ENCODE measurements around the gene CCDC178. TPM values are rescaled to one million over a fixed set of nuclear protein-coding genes. Genes with fewer than 3 reads are reported as not detected.

The CCDC178 gene
- total RNA-seq, 4 donors from 2014 or later: 0.78 to 8.7 (median 2.2) TPM

DNA sequence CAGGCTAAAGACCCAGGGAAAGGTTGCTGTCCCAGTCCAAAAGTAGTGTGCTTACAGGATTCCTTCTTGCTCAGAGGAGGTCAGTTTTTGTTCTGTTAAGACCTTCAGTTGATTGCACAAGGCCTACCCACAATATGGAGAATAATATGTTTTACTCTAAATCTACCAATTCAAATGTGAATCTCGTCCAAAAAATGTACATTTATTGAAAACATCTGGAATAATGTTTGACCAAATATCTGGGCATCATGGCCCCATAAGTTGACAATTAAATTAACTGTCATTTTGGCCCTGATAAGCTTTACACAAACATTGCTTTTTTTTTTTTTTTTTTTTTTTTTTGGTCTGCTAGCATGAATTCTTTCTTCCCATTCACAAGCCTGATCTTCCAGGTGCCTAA, 109.8 kb downstream of the CCDC178 start:
- H3K4me1 ChIP-seq: no peaks in the 10 kb centered on the region
- TF ChIP-seq, protein P1, sequence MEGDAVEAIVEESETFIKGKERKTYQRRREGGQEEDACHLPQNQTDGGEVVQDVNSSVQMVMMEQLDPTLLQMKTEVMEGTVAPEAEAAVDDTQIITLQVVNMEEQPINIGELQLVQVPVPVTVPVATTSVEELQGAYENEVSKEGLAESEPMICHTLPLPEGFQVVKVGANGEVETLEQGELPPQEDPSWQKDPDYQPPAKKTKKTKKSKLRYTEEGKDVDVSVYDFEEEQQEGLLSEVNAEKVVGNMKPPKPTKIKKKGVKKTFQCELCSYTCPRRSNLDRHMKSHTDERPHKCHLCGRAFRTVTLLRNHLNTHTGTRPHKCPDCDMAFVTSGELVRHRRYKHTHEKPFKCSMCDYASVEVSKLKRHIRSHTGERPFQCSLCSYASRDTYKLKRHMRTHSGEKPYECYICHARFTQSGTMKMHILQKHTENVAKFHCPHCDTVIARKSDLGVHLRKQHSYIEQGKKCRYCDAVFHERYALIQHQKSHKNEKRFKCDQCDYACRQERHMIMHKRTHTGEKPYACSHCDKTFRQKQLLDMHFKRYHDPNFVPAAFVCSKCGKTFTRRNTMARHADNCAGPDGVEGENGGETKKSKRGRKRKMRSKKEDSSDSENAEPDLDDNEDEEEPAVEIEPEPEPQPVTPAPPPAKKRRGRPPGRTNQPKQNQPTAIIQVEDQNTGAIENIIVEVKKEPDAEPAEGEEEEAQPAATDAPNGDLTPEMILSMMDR (IDR thresholded peaks at IDR 0.05): no peak
- no peak for TF ChIP-seq EP300 (IDR thresholded peaks at IDR 0.05)
- no peak for TF ChIP-seq POLR2A (IDR thresholded peaks at IDR 0.05)
- no peak overlapping the region for H3K4me3 ChIP-seq
- H3K27ac ChIP-seq: no peak overlapping the region
- no peak for DNase-seq (ENCODE audit: low spot score in 2 of 2)
- no peaks in the 10 kb centered on the region for H3K36me3 ChIP-seq
- WGBS, 2 donors: 64 to 69% methylated on average over 1 of the region's 1 CpG
- no peaks in the 10 kb centered on the region for H3K9me3 ChIP-seq
- H3K27me3 ChIP-seq: no peaks in the 10 kb centered on the region

DNA sequence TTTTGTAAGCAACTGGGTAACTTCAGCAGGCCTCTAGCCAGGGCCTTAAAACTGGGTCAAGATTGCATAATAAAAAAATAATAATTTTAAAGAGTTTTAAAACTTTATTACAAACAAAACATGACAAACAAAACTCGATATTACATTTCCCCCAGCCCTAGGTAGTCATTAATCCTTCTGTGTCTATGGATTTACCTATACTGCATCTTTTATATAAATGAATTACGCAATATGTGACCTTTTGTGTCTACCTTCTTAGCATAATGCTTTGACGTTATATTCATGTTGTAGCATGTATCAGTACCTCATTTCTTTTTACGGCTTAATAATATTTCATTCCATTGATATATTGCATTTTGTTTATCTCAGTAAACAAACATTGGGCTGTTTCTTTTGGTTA, 113.5 kb downstream of the CCDC178 start:
- WGBS, 2 donors: 82 to 89% methylated on average over 4 of the region's 4 CpGs
- no peaks in the 10 kb centered on the region for H3K4me1 ChIP-seq
- DNase-seq (ENCODE audit: low spot score in 2 of 2): no peak
- TF ChIP-seq POLR2A (IDR thresholded peaks at IDR 0.05) (no peak), EP300 (IDR thresholded peaks at IDR 0.05) (no peak)
- TF ChIP-seq, protein P1 (IDR thresholded peaks at IDR 0.05): no peak
- no peak overlapping the region for H3K4me3 ChIP-seq
- no peaks in the 10 kb centered on the region for H3K27me3 ChIP-seq
- H3K27ac ChIP-seq: no peak overlapping the region
- H3K36me3 ChIP-seq: no peaks in the 10 kb centered on the region
- H3K9me3 ChIP-seq: no peaks in the 10 kb centered on the region

DNA sequence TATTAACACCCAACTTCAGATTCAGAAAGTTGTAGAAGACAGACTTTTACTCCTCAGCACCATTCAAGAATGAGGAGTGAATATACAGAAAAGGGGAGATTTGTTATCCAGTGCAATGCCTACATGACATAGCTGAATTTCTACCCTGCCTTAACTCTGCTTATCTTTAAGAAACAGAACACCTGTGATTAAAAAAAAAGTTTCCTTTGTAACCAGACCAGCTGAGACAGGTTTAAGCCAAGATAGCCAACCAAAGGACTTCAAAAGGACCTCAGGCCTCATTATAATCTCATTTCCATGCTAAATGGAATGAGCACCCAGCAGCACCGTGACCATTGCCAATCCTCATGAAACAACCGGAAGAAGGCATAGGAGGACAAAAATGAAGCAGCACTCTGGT, 122.9 kb downstream of the CCDC178 start:
- WGBS, 2 donors: 89 to 93% methylated on average over 2 of the region's 2 CpGs
- H3K36me3 ChIP-seq: no peaks in the 10 kb centered on the region
- H3K4me3 ChIP-seq: no peak overlapping the region

DNA sequence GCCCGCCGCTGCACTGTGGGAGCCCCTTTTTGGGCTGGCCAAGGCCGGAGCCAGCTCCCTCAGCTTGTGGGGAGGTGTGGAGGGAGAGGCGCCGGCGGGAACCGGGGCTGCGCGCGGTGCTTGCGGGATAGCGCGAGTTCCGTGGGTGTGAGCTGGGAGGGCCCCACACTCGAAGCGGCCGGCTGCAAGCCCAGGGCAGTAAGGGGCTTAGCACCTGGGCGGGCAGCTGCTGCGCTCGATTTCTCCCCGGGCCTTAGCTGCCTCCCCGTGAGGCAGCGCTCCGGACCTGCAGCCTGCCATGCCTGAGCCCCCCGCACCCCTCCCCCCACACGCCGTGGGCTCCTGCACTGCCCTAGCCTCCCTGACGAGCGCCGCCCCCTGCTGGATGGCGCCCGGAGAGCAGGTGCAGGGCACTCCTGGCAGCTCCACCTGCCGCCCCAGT, 124.4 kb downstream of the CCDC178 start:
- no peak for DNase-seq (ENCODE audit: low spot score in 2 of 2)
- TF ChIP-seq, protein P1 (IDR thresholded peaks at IDR 0.05): no peak
- TF ChIP-seq EP300 (IDR thresholded peaks at IDR 0.05): no peak
- no peak for TF ChIP-seq POLR2A (IDR thresholded peaks at IDR 0.05)
- H3K4me1 ChIP-seq: no peaks in the 10 kb centered on the region
- peaks cover 0 to 9% (median 0%) of the 10 kb centered on the region in 4 donors for H3K9me3 ChIP-seq
- H3K36me3 ChIP-seq: no peaks in the 10 kb centered on the region
- no peak overlapping the region for H3K27ac ChIP-seq
- no peaks in the 10 kb centered on the region for H3K27me3 ChIP-seq
- H3K4me3 ChIP-seq: no peak overlapping the region
- 95 to 96% methylated on average over 17 to 26 of the region's 33 CpGs for WGBS, 2 donors

More for the DNA sequence above, 122.9 kb downstream of the CCDC178 start:
- Histone ChIP-seq H3K9me3 (peaks cover 0 to 9% (median 0%) of the 10 kb centered on the region in 4 donors), H3K27me3 (no peaks in the 10 kb centered on the region), H3K4me1 (no peaks in the 10 kb centered on the region), H3K27ac (no peak overlapping the region)
- no peak for DNase-seq (ENCODE audit: low spot score in 2 of 2)
- TF ChIP-seq, protein P1 (IDR thresholded peaks at IDR 0.05): no peak
- TF ChIP-seq POLR2A (IDR thresholded peaks at IDR 0.05) (no peak), EP300 (IDR thresholded peaks at IDR 0.05) (no peak)

DNA sequence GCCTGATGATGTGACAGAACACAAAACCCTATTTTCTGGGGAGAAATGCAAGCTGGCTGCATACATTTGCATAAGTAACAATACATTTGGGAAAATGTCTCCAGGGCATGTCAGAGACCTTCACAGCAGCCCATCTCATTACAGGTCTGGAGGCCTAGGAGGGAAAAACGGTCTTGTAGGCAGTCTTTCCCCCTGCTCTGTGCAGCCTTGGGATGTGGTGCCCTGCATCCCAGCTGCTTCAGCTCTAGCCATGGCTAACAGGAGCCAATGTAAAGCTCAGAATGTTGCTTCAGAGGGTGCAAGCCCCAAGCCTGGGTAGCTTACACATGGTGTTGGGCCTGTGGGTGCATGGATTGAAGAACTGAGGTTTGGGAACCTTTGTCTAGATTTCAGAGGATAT, 133.0 kb downstream of the CCDC178 start:
- no peak overlapping the region for H3K27ac ChIP-seq
- WGBS, 2 donors: 63 to 82% methylated on average over 1 of the region's 1 CpG
- TF ChIP-seq EP300 (IDR thresholded peaks at IDR 0.05) (no peak), POLR2A (IDR thresholded peaks at IDR 0.05) (no peak)
- TF ChIP-seq, protein P1 (IDR thresholded peaks at IDR 0.05): no peak
- H3K36me3 ChIP-seq: no peaks in the 10 kb centered on the region
- no peaks in the 10 kb centered on the region for H3K27me3 ChIP-seq
- no peaks in the 10 kb centered on the region for H3K9me3 ChIP-seq
- DNase-seq (ENCODE audit: low spot score in 2 of 2): no peak
- no peaks in the 10 kb centered on the region for H3K4me1 ChIP-seq
- H3K4me3 ChIP-seq: no peak overlapping the region
